Activated CD4-positive, alpha-beta memory T cell treated with anti-CD3 and anti-CD28 coated beads, Interleukin-2, amount 10 ng/mL, durations not matched to agents 7 days and 5 days (primary cell): ENCODE results near the gene INPP5F. TPM values are rescaled to one million over a fixed set of nuclear protein-coding genes. Genes with fewer than 3 reads are reported as not detected.
A peak's percentile ranks its signal among the peaks of the same experiment; 100 is the strongest.
"Not testable (repeated sequence)": the region's sequence is repeated elsewhere in the genome, so short reads cannot be mapped to it uniquely, and the experiment has no call there.

ENCODE experiments used
- CTCF ChIA-PET: fragments of 350-600 bp; sonication (Branson Sonifier 250); formaldehyde crosslinking; loops from one replicate; lab custom pipeline; 2021; ENCODE audit warnings: antibody characterized with exemption, inconsistent platforms; lab: Charles Lee
- POLR2A ChIA-PET: fragments of 350-600 bp; sonication (Branson Sonifier 250); formaldehyde crosslinking; loops from one replicate; lab custom pipeline; 2021; ENCODE audit warnings: antibody characterized with exemption; lab: Charles Lee
- DNase-seq: peaks from one replicate; pipeline ENCODE4 v3.0.0-alpha.2; 2020
- H3K27ac Mint-ChIP-seq: one replicate; pipeline ENCODE4 v1.8.0; 2021; ENCODE audit warnings: mild to moderate bottlenecking, mixed read lengths
- H3K27me3 Mint-ChIP-seq: one replicate; pipeline ENCODE4 v1.8.0; 2021; ENCODE audit warnings: mixed read lengths
- H3K36me3 Mint-ChIP-seq: one replicate; pipeline ENCODE4 v1.8.0; 2021; ENCODE audit warnings: low read depth, mixed read lengths
- H3K4me1 Mint-ChIP-seq: one replicate; pipeline ENCODE4 v1.8.0; 2021; ENCODE audit warnings: mixed read lengths
- H3K4me3 Mint-ChIP-seq: one replicate; pipeline ENCODE4 v1.8.0; 2021; ENCODE audit warnings: mild to moderate bottlenecking, mixed read lengths
- H3K9me3 Mint-ChIP-seq: one replicate; pipeline ENCODE4 v1.8.0; 2021; ENCODE audit warnings: mixed read lengths
- total RNA-seq, 2 experiments: library from RNA; stranded (reverse); gene quantifications; one replicate each; pipeline ENCODE4 v1.2.3, GENCODE V29; 2021

INPP5F gene
- total RNA-seq, 2 experiments from 2014 or later, result 11.8 to 15.0 TPM

- H3K4me1 Mint-ChIP-seq, H3K9me3 Mint-ChIP-seq, DNase-seq, H3K27ac Mint-ChIP-seq, POLR2A ChIA-PET, H3K27me3 Mint-ChIP-seq, CTCF ChIA-PET, H3K4me3 Mint-ChIP-seq: not testable (repeated sequence)
- H3K36me3 Mint-ChIP-seq, result peaks cover 10% of the 10 kb centered on the region
These were observed 69.3 kb downstream of the INPP5F start for GRCh38 chr10:119795101-119795500.

- no peaks in the 10 kb centered on the region for H3K27me3 Mint-ChIP-seq
- H3K4me3 Mint-ChIP-seq, result no peak overlapping the region
- ChIA-PET CTCF (no interaction called here), POLR2A (no interaction called here)
- DNase-seq, result no peak
- no peaks in the 10 kb centered on the region for H3K9me3 Mint-ChIP-seq
- peaks cover 10% of the 10 kb centered on the region for H3K36me3 Mint-ChIP-seq
- H3K27ac Mint-ChIP-seq, result no peak overlapping the region
- peaks cover 2% of the 10 kb centered on the region for H3K4me1 Mint-ChIP-seq
These were observed 70.2 kb downstream of the INPP5F start for GRCh38 chr10:119796039-119796438.

GRCh38 chr10:119801176-119801575 is 75.3 kb downstream of the INPP5F start:
- no peak overlapping the region for H3K4me3 Mint-ChIP-seq
- CTCF ChIA-PET, result no interaction called here

GRCh38 chr10:119801998-119802538 is 76.2 kb downstream of the INPP5F start:
- H3K27ac Mint-ChIP-seq, result no peak overlapping the region
- ChIA-PET CTCF (interaction anchor here (1.4 kb wide), 1 partner anchor 58 kb away, joined by 5 read pairs; no protein-coding TSS in a partner anchor), POLR2A (interaction anchor here (1.3 kb wide), 1 partner anchor 51 kb away, joined by 4 read pairs; no protein-coding TSS in a partner anchor)
- H3K27me3 Mint-ChIP-seq, result no peaks in the 10 kb centered on the region
- peaks cover 12% of the 10 kb centered on the region for H3K4me1 Mint-ChIP-seq
- H3K9me3 Mint-ChIP-seq, result no peaks in the 10 kb centered on the region
- H3K36me3 Mint-ChIP-seq, result peaks cover 11% of the 10 kb centered on the region
- no peak for DNase-seq
- no peak overlapping the region for H3K4me3 Mint-ChIP-seq

More at GRCh38 chr10:119801176-119801575, 75.3 kb downstream of the INPP5F start:
- Mint-ChIP-seq H3K27me3 (no peaks in the 10 kb centered on the region), H3K27ac (no peak overlapping the region), H3K9me3 (no peaks in the 10 kb centered on the region), H3K36me3 (peaks cover 11% of the 10 kb centered on the region), H3K4me1 (peaks cover 12% of the 10 kb centered on the region)
- POLR2A ChIA-PET, result no interaction called here
- DNase-seq, result no peak

- ChIA-PET CTCF (interaction anchor here (0.7 to 1.6 kb wide), 3 partner anchors 54 to 116 kb away, joined by 3 to 9 read pairs (median 5); no protein-coding TSS in a partner anchor), POLR2A (interaction anchor here (1.3 kb wide), 1 partner anchor 53 kb away, joined by 4 read pairs; no protein-coding TSS in a partner anchor)
- Mint-ChIP-seq H3K4me1 (peaks cover 20% of the 10 kb centered on the region), H3K9me3 (no peaks in the 10 kb centered on the region), H3K36me3 (peaks cover 11% of the 10 kb centered on the region), H3K4me3 (no peak overlapping the region), H3K27me3 (no peaks in the 10 kb centered on the region), H3K27ac (no peak overlapping the region)
- no peak for DNase-seq
These were observed 77.4 kb downstream of the INPP5F start for GRCh38 chr10:119803264-119803663.

GRCh38 chr10:119805702-119806230 is 79.9 kb downstream of the INPP5F start:
- ChIA-PET CTCF (interaction anchor here (0.9 kb wide), 1 partner anchor 15 kb away, joined by 3 read pairs; no protein-coding TSS in a partner anchor), POLR2A (no interaction called here)
- no peak overlapping the region for H3K4me3 Mint-ChIP-seq
- no peak for DNase-seq
- no peak overlapping the region for H3K27ac Mint-ChIP-seq
- no peaks in the 10 kb centered on the region for H3K9me3 Mint-ChIP-seq
- H3K27me3 Mint-ChIP-seq, result no peaks in the 10 kb centered on the region
- H3K4me1 Mint-ChIP-seq, result peaks cover 21% of the 10 kb centered on the region
- H3K36me3 Mint-ChIP-seq, result peaks cover 7% of the 10 kb centered on the region

GRCh38 chr10:119806334-119807130 is 80.7 kb downstream of the INPP5F start:
- no peak for DNase-seq
- Mint-ChIP-seq H3K36me3 (peaks cover 8% of the 10 kb centered on the region), H3K27ac (no peak overlapping the region), H3K4me3 (no peak overlapping the region), H3K27me3 (no peaks in the 10 kb centered on the region), H3K9me3 (no peaks in the 10 kb centered on the region), H3K4me1 (peaks cover 20% of the 10 kb centered on the region)
- POLR2A ChIA-PET, result no interaction called here
- CTCF ChIA-PET, result interaction anchor here (0.9 kb wide), 1 partner anchor 16 kb away, joined by 3 read pairs; no protein-coding TSS in a partner anchor

GRCh38 chr10:119807960-119808697 is 82.3 kb downstream of the INPP5F start:
- Mint-ChIP-seq H3K4me3 (no peak overlapping the region), H3K9me3 (no peaks in the 10 kb centered on the region), H3K27me3 (no peaks in the 10 kb centered on the region), H3K27ac (peak overlapping the region; percentile 47), H3K36me3 (peaks cover 8% of the 10 kb centered on the region), H3K4me1 (peaks cover 10% of the 10 kb centered on the region)
- ChIA-PET POLR2A (no interaction called here), CTCF (interaction anchor here (1.0 kb wide), 1 partner anchor 57 kb away, joined by 3 read pairs; no protein-coding TSS in a partner anchor)
- peak; percentile 26 for DNase-seq

- H3K4me1 Mint-ChIP-seq, result peaks cover 10% of the 10 kb centered on the region
- CTCF ChIA-PET, result no interaction called here
- POLR2A ChIA-PET, result no interaction called here
- no peak overlapping the region for H3K27ac Mint-ChIP-seq
- no peaks in the 10 kb centered on the region for H3K9me3 Mint-ChIP-seq
- DNase-seq, result no peak
- peaks cover 6% of the 10 kb centered on the region for H3K36me3 Mint-ChIP-seq
- H3K27me3 Mint-ChIP-seq, result no peaks in the 10 kb centered on the region
- H3K4me3 Mint-ChIP-seq, result no peak overlapping the region
These were observed 85.3 kb downstream of the INPP5F start for GRCh38 chr10:119811122-119811521.

- H3K4me1 Mint-ChIP-seq, result peaks cover 7% of the 10 kb centered on the region
- ChIA-PET POLR2A (no interaction called here), CTCF (no interaction called here)
- H3K36me3 Mint-ChIP-seq, result peaks cover 6% of the 10 kb centered on the region
- H3K27me3 Mint-ChIP-seq, result no peaks in the 10 kb centered on the region
- H3K4me3 Mint-ChIP-seq, result no peak overlapping the region
- no peaks in the 10 kb centered on the region for H3K9me3 Mint-ChIP-seq
- H3K27ac Mint-ChIP-seq, result no peak overlapping the region
- DNase-seq, result no peak
These were observed 86.8 kb downstream of the INPP5F start for GRCh38 chr10:119812684-119813083.

GRCh38 chr10:119815671-119816070 is 89.8 kb downstream of the INPP5F start:
- ChIA-PET POLR2A (no interaction called here), CTCF (no interaction called here)
- Mint-ChIP-seq H3K4me3 (no peak overlapping the region), H3K27ac (no peak overlapping the region), H3K9me3 (no peaks in the 10 kb centered on the region), H3K27me3 (no peaks in the 10 kb centered on the region), H3K36me3 (peaks cover 11% of the 10 kb centered on the region), H3K4me1 (no peaks in the 10 kb centered on the region)
- no peak for DNase-seq

GRCh38 chr10:119817991-119818888 is 92.4 kb downstream of the INPP5F start:
- ChIA-PET CTCF (no interaction called here), POLR2A (interaction anchor here (0.6 kb wide), 1 partner anchor 54 kb away, joined by 4 read pairs; no protein-coding TSS in a partner anchor)
- no peak for DNase-seq
- Mint-ChIP-seq H3K27ac (no peak overlapping the region), H3K4me3 (no peak overlapping the region), H3K36me3 (peaks cover 8% of the 10 kb centered on the region), H3K9me3 (no peaks in the 10 kb centered on the region), H3K4me1 (no peaks in the 10 kb centered on the region), H3K27me3 (no peaks in the 10 kb centered on the region)
